IPS-18a (cell line): Measurements from ENCODE around the gene GRID1.

Experiments
- H3K27ac ChIP-seq: one replicate; pipeline ENCODE4 v1.5.1; 2013; ENCODE audit warnings: low read length
- H3K27me3 ChIP-seq: one replicate; pipeline ENCODE4 v1.6.1; 2013; ENCODE audit warnings: mild to moderate bottlenecking, low read length; ENCODE audit not compliant: control insufficient read depth, insufficient read depth
- H3K36me3 ChIP-seq: one replicate; pipeline ENCODE4 v1.6.1; 2013; ENCODE audit warnings: low read depth, low read length; ENCODE audit not compliant: control insufficient read depth
- H3K4me1 ChIP-seq: one replicate; pipeline ENCODE4 v1.6.1; 2013; ENCODE audit warnings: low read depth, low read length; ENCODE audit not compliant: control insufficient read depth
- H3K4me3 ChIP-seq: one replicate; pipeline ENCODE4 v1.5.1; 2013; ENCODE audit warnings: low read length
- H3K9ac ChIP-seq: one replicate; pipeline ENCODE4 v1.6.1; 2013; ENCODE audit warnings: mild to moderate bottlenecking, low read length, moderate library complexity
- H3K9me3 ChIP-seq: one replicate; pipeline ENCODE4 v1.6.1; 2013; ENCODE audit warnings: low read depth, low read length; ENCODE audit not compliant: control insufficient read depth

The GRID1 gene

DNA sequence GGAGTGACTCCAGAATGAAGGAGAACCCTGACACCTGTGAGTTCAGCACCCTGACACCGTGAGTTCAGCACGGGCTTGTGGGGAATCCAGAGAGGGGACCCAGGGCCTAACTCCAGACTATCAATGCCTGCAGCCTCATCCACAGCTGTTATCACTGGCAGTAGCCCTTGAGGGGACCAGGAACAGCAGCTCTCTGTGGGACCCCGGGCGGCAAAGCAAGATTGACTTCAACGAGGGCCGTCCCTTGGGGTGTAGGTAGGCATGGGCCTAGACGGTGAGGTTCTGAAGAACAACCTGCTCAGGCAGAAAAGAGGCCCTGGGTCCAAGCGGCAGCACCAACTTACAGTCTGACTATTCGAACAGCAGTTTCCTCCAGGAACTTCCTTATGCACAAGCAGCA, 8.9 kb downstream of the GRID1 start:
- H3K36me3 ChIP-seq, result no peaks in the 10 kb centered on the region
- no peaks in the 10 kb centered on the region for H3K9me3 ChIP-seq
- H3K27ac ChIP-seq, result no peak overlapping the region
- H3K4me1 ChIP-seq, result no peaks in the 10 kb centered on the region
- no peak overlapping the region for H3K4me3 ChIP-seq
- H3K9ac ChIP-seq, result no peak overlapping the region
- H3K27me3 ChIP-seq, result peaks cover 21% of the 10 kb centered on the region

DNA sequence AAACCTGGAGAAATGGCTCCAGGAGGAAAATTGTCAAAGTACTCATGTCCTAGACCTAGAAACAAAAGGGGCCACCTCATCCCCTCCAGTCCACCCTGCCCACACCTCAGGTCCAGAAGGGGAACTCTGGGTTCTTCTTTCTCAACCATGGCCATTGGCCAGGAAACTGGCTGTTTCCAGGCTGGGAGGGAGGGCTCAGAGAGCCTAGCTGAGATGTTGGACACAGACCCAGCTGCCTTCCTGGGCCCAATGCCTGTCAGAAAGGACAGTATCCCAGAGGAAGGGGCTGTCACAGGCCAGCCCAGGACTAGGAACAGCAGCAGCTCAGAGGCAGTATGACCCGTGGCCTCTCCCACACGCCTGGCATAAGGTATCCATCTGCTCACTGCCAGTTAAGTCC, 9.6 kb downstream of the GRID1 start:
- Histone ChIP-seq H3K36me3 (no peaks in the 10 kb centered on the region), H3K27ac (no peak overlapping the region), H3K9me3 (no peaks in the 10 kb centered on the region), H3K27me3 (peaks cover 15% of the 10 kb centered on the region), H3K4me1 (no peaks in the 10 kb centered on the region), H3K4me3 (no peak overlapping the region), H3K9ac (no peak overlapping the region)

- H3K9ac ChIP-seq, result no peak overlapping the region
- peaks cover 8% of the 10 kb centered on the region for H3K27me3 ChIP-seq
- H3K4me3 ChIP-seq, result no peak overlapping the region
- no peaks in the 10 kb centered on the region for H3K36me3 ChIP-seq
- no peaks in the 10 kb centered on the region for H3K9me3 ChIP-seq
- H3K27ac ChIP-seq, result no peak overlapping the region
- no peaks in the 10 kb centered on the region for H3K4me1 ChIP-seq
Observed at GRCh38 chr10:86356296-86356695, 10.3 kb downstream of the GRID1 start.

DNA sequence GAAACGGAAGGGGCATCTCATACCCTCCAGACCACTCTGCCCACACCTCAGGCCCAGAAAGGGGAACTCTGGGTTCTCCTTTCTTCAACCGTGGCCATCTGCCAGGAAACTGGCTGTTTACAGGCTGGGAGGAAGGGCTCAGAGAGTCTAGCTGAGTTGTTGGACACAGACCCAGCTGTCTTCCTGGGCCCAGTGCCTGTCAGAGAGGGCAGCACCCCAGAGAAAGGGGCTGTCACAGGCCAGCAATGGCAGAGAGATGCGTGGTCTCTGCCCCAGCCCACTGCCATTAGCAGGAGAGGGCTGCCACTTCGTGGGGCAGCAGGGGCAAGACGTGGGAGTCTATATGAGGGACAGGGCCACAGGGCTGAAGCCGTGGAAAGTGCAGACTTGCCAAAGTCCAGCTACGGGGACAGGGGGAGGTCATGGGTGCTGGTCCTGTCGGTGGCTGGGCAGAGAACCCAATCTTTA, 11.0 kb downstream of the GRID1 start:
- H3K4me1 ChIP-seq, result no peaks in the 10 kb centered on the region

GRCh38 chr10:86354761-86355540, 11.6 kb downstream of the GRID1 start:
- H3K4me3 ChIP-seq, result no peak overlapping the region
- H3K36me3 ChIP-seq, result no peaks in the 10 kb centered on the region
- no peaks in the 10 kb centered on the region for H3K4me1 ChIP-seq
- no peaks in the 10 kb centered on the region for H3K27me3 ChIP-seq
- no peak overlapping the region for H3K9ac ChIP-seq
- no peaks in the 10 kb centered on the region for H3K9me3 ChIP-seq
- no peak overlapping the region for H3K27ac ChIP-seq

More for the DNA sequence above, 11.0 kb downstream of the GRID1 start:
- Histone ChIP-seq H3K9me3 (no peaks in the 10 kb centered on the region), H3K36me3 (no peaks in the 10 kb centered on the region), H3K9ac (no peak overlapping the region), H3K4me3 (no peak overlapping the region), H3K27me3 (peaks cover under 1% of the 10 kb centered on the region), H3K27ac (no peak overlapping the region)

DNA sequence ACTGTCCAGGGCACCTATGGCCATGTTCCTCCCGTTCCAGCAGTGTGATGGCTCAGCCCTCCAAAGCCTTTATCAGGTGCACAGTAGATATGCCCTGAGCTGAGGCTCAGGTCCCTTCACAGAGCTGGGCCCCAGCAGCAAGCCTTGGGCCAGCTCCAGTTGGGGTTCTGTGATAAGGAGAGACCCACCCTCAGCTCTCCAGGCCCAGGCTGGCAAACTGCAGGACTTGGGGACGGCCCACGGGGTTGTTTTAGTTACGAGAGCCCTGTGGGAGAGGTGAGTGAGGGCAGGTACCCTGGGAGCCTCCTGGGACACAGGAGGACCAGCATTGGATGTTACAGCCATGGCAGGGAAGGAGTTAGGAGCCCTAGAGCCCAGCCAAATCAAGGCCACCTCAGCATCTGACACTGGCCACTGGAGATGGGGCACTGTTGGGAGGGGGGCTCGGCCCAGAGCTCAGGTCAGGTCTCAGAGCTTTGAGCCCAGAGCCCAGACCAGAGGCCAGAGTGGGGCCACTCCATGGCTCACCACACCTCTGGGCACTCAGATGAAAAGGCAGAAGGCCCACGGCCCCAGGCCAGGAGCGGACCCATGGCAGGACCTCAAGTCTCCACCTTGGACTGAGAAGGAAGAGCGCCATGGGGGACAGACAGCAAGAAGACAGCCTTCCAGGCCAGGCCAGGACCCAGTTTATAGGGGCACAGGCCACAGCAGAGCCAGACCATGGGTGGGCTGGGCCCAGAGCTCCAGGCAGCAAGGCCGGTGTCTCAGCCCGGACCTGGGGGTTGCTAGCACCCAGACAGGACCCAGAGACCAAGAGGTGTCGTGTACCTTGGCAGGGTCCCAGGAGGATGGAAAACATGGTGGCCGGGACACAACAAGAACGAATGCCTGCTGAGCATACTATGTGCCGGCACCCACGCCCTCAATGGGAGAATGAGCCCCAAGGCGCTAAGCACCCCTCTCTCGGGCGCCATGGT, 12.8 kb downstream of the GRID1 start:
- Histone ChIP-seq H3K36me3 (no peaks in the 10 kb centered on the region), H3K9ac (no peak overlapping the region), H3K4me3 (no peak overlapping the region), H3K27me3 (no peaks in the 10 kb centered on the region), H3K9me3 (no peaks in the 10 kb centered on the region), H3K4me1 (no peaks in the 10 kb centered on the region), H3K27ac (no peak overlapping the region)

GRCh38 chr10:86350897-86351296, 15.7 kb downstream of the GRID1 start:
- Histone ChIP-seq H3K27me3 (no peaks in the 10 kb centered on the region), H3K4me3 (no peak overlapping the region), H3K9me3 (no peaks in the 10 kb centered on the region), H3K36me3 (no peaks in the 10 kb centered on the region), H3K4me1 (no peaks in the 10 kb centered on the region), H3K9ac (no peak overlapping the region), H3K27ac (no peak overlapping the region)

- no peaks in the 10 kb centered on the region for H3K27me3 ChIP-seq
- H3K9me3 ChIP-seq, result no peaks in the 10 kb centered on the region
- H3K4me1 ChIP-seq, result no peaks in the 10 kb centered on the region
- H3K27ac ChIP-seq, result no peak overlapping the region
- H3K36me3 ChIP-seq, result no peaks in the 10 kb centered on the region
- H3K4me3 ChIP-seq, result no peak overlapping the region
- H3K9ac ChIP-seq, result no peak overlapping the region
Observed at GRCh38 chr10:86349940-86350630, 16.5 kb downstream of the GRID1 start.

GRCh38 chr10:86349474-86349873, 17.1 kb downstream of the GRID1 start:
- Histone ChIP-seq H3K4me3 (no peak overlapping the region), H3K4me1 (no peaks in the 10 kb centered on the region), H3K9ac (no peak overlapping the region), H3K9me3 (no peaks in the 10 kb centered on the region), H3K27ac (no peak overlapping the region), H3K27me3 (no peaks in the 10 kb centered on the region), H3K36me3 (no peaks in the 10 kb centered on the region)

DNA sequence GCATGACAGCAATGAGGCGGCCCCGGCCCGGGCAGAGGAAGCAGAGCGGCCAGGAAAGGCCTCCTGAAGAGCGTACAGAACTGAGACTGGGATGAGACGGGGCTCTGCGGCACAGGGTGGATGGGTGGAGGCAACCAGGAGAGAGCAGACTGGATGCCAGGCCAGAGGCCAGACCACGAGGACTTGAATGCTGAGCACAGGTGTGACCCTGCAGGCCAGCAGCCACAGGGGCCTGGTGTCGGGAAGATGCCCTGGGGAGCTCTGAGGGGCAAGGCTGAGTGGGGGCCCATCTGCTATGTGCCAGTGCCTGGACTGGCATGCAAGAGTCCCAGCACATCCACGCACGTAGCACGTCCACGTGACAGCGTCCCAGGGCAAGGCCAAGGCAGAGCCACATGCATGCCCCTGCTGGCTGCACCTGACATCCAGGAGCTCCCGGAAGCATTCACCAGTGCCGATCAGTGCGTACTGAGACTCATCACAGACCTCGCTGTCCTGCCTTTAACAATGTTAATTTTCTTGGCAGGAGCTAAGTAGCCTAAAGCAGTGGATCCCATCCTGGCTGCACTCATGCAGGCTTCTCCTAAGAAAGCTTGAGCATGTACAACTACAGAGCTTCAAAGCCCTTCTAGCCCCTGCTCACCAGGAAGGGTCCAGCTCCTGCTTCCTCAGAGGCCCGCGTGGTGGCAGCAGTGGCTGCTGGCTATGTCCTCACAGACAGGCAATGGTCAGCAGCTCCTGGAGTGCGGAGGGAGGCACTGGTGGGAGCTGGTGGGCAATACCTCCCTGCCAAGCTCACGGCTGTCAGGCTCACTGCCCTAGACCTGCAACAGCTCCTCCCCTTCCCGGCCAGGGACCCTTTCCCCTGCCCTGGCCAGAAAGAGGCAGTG, 18.0 kb downstream of the GRID1 start:
- Histone ChIP-seq H3K4me3 (no peak overlapping the region), H3K36me3 (no peaks in the 10 kb centered on the region), H3K4me1 (no peaks in the 10 kb centered on the region), H3K9ac (no peak overlapping the region), H3K27me3 (no peaks in the 10 kb centered on the region), H3K27ac (no peak overlapping the region), H3K9me3 (no peaks in the 10 kb centered on the region)
